HG02678 (cell line): ENCODE data around the gene COX10.
"Not testable (repeated sequence)": the region's sequence is repeated elsewhere in the genome, so short reads cannot be mapped to it uniquely, and the experiment has no call there.

ENCODE experiments used
- ATAC-seq: cut with Tn5 transposase; IDR thresholded peaks from one replicate; pipeline ENCODE4 v1.9.1; 2021; ENCODE audit warnings: mild to moderate bottlenecking, moderate library complexity; ENCODE audit not compliant: unreplicated experiment

The COX10 gene

GRCh38 chr17:14118951-14119350, 49.6 kb downstream of the COX10 start:
- ATAC-seq, result peak; percentile 65

- no peak for ATAC-seq
Measured at GRCh38 chr17:14119546-14119945, 50.2 kb downstream of the COX10 start.

- ATAC-seq, result no peak
Measured at GRCh38 chr17:14121952-14122351, 52.6 kb downstream of the COX10 start.

GRCh38 chr17:14123619-14124278, 54.4 kb downstream of the COX10 start:
- no peak for ATAC-seq

GRCh38 chr17:14124854-14125253, 55.5 kb downstream of the COX10 start:
- no peak for ATAC-seq

- ATAC-seq, result no peak
Measured at GRCh38 chr17:14125518-14126137, 56.3 kb downstream of the COX10 start.

- no peak for ATAC-seq
Measured at GRCh38 chr17:14133104-14133503, 63.8 kb downstream of the COX10 start.

- no peak for ATAC-seq
Measured at GRCh38 chr17:14134456-14134855, 65.2 kb downstream of the COX10 start.

GRCh38 chr17:14135906-14136590, 66.7 kb downstream of the COX10 start:
- ATAC-seq, result no peak

GRCh38 chr17:14138649-14139048, 69.3 kb downstream of the COX10 start:
- no peak for ATAC-seq

GRCh38 chr17:14143688-14144087, 74.4 kb downstream of the COX10 start:
- ATAC-seq, result no peak

GRCh38 chr17:14144508-14144907, 75.2 kb downstream of the COX10 start:
- no peak for ATAC-seq

GRCh38 chr17:14149751-14150150, 80.4 kb downstream of the COX10 start:
- ATAC-seq, result no peak

GRCh38 chr17:14150619-14151018, 81.3 kb downstream of the COX10 start:
- no peak for ATAC-seq

- no peak for ATAC-seq
Measured at GRCh38 chr17:14152721-14153120, 83.4 kb downstream of the COX10 start.

- no peak for ATAC-seq
Measured at GRCh38 chr17:14153374-14153773, 84.1 kb downstream of the COX10 start.

- ATAC-seq, result no peak
Measured at GRCh38 chr17:14156689-14157088, 87.4 kb downstream of the COX10 start.

GRCh38 chr17:14157822-14158221, 88.5 kb downstream of the COX10 start:
- no peak for ATAC-seq

- ATAC-seq, result no peak
Measured at GRCh38 chr17:14158707-14159106, 89.4 kb downstream of the COX10 start.

- no peak for ATAC-seq
Measured at GRCh38 chr17:14161419-14161818, 92.1 kb downstream of the COX10 start.

GRCh38 chr17:14165616-14166015, 96.3 kb downstream of the COX10 start:
- no peak for ATAC-seq

GRCh38 chr17:14167831-14168230, 98.5 kb downstream of the COX10 start:
- ATAC-seq, result not testable (repeated sequence)
